Sigmoid colon (tissue), 7 donors: ENCODE measurements around the gene MTM1. TPM values are rescaled to one million over a fixed set of nuclear protein-coding genes. Genes with fewer than 3 reads are reported as not detected.

Source experiments
- DNase-seq: peaks from one replicate; pipeline ENCODE4 v3.0.0-alpha.2; 2019
- H3K27ac ChIP-seq, 4 donors: fragments of 200-600 bp; sonication (generic); one replicate each; pipeline ENCODE4 v1.5.1; 2016 to 2019; ENCODE audit warnings: mild to moderate bottlenecking in 1 of 4
- H3K27me3 ChIP-seq, 3 donors: fragments of 200-600 bp; sonication (generic); one replicate each; pipeline ENCODE4 v1.5.1; 2019; ENCODE audit warnings: mild to moderate bottlenecking in 1 of 3
- H3K36me3 ChIP-seq, 4 donors: fragments of 200-600 bp; sonication (generic); one replicate each; pipeline ENCODE4 v1.5.1; 2016 to 2019
- H3K4me1 ChIP-seq, 4 donors: fragments of 200-600 bp; sonication (generic); one replicate each; pipeline ENCODE4 v1.5.1; 2017 to 2019
- H3K4me3 ChIP-seq, 4 donors: fragments of 200-600 bp; sonication (generic); one replicate each; pipeline ENCODE4 v1.5.1; 2017 to 2019; ENCODE audit warnings: mild to moderate bottlenecking in 2 of 4, moderate library complexity in 1 of 4
- H3K9me3 ChIP-seq, 4 donors: fragments of 200-600 bp in 3 of 4; sonication (generic) in 3 of 4; one replicate each; pipeline versions ENCODE4 v1.5.1 to v1.6.1; 2013 to 2019
- EP300 ChIP-seq, 4 donors: sonication (generic); formaldehyde crosslinking; IDR thresholded peaks; one replicate each; pipeline ENCODE4 v1.6.1; 2017; ENCODE audit warnings: antibody characterized with exemption in 4 of 4
- POLR2A ChIP-seq, 2 donors: fragments of 450-650 bp; IDR thresholded peaks; one replicate each; pipeline ENCODE4 v1.6.1; 2016; ENCODE audit warnings: antibody characterized with exemption in 2 of 2, mild to moderate bottlenecking in 2 of 2, moderate library complexity in 2 of 2
- POLR2AphosphoS5 ChIP-seq, 4 donors: sonication (generic); formaldehyde crosslinking; IDR thresholded peaks; one replicate each; pipeline ENCODE4 v1.6.1; 2017; ENCODE audit warnings: antibody characterized with exemption in 4 of 4
- WGBS, 2 donors: extraction: QIAGEN DNeasy Blood & Tissue Kit; methylation state at CpG; one replicate each; pipeline ENCODE4 v1.1.7; 2013; 5-methylcytosine and 5-hydroxymethylcytosine counted together
- intact Hi-C: fragments of 100-400 bp; cut with DNase I; formaldehyde crosslinking; loops from one replicate; pipeline ENCODE4 v1.15.1; 2023
- polyA plus RNA-seq, 3 donors: library from polyadenylated mRNA; stranded (reverse); fragments of 200-250 nt; gene quantifications; one replicate each; pipeline ENCODE4 v1.2.3, GENCODE V29; 2013
- total RNA-seq, 4 donors: library from RNA; depleted of rRNA; stranded (reverse); fragments of >200 nt; gene quantifications; one replicate each; pipeline ENCODE4 v1.1.0, GENCODE V29; 2016
- TF ChIP-seq, protein P1 (sequence below), 4 experiments: fragments of 450-650 bp in 3 of 4; fragments of 200-600 bp in 1 of 4; IDR thresholded peaks; one replicate each; pipeline ENCODE4 v1.5.1; 2016 to 2019; ENCODE audit warnings: antibody characterized with exemption in 4 of 4, mild to moderate bottlenecking in 3 of 4, moderate library complexity in 2 of 4
- donor health status: healthy with polysubstance abuse.
- donor health status: Bipolar disorder and iron deficiency.
- donor health status: healthy.

Gene MTM1
- total and polyA plus RNA-seq, 7 donors = 13.1 to 30.1 (median 19.6) TPM

DNA sequence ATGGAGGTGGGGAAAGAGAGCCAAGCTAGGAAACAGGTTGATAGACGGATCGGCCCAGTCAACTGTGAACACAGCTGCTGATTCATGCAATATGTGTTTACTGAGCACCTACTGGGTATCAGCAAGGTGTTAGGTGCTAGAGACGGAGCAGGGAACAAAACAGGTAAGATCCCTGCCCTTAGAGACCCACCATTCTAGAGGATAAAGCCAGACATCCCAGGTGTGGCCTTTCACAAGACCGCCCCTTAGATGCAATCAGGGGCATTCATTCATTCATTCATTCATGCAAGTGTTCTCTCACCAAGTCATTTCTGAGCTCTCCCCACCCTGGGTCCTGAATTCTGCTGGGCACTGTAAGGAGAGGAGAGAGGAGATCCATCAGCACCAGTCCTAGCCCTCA lies 20.2 kb upstream of the MTM1 start:
- Histone ChIP-seq H3K4me3 (peak overlapping the region in 2 of 4 donors; percentile 37 to 42), H3K4me1 (peaks cover 0 to 19% (median 8%) of the 10 kb centered on the region in 4 donors), H3K36me3 (no peaks in the 10 kb centered on the region), H3K9me3 (no peaks in the 10 kb centered on the region), H3K27me3 (no peaks in the 10 kb centered on the region), H3K27ac (peak overlapping the region; percentile 76 to 84 (median 83))
- no peak for TF ChIP-seq POLR2A (IDR thresholded peaks at IDR 0.05)
- no peak for TF ChIP-seq EP300 (IDR thresholded peaks at IDR 0.05)
- DNase-seq = no peak
- WGBS, 2 donors = 82 to 85% methylated on average over 4 of the region's 4 CpGs
- intact Hi-C loops = loop anchor here (5.0 kb wide), 1 partner anchor 41 kb away; no protein-coding TSS in a partner anchor

DNA sequence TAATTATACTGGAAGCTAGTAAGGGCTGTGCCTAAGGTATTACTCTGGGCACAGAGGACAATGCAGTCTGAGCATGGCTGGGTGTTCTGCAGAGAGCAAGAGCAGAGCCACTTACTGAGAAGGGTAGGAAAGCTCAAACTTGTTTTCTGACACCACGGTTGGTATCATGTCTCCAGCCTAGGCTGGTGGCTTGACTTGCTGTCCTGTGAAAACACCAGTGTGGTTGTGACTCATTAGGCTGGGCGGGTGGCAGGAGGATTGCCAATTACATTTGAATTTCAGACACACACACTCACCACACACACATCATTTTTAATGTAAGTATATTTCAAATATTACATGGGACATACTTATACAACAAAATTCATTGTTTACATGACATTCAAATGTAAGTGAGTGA lies 19.7 kb upstream of the MTM1 start:
- Histone ChIP-seq H3K36me3 (no peaks in the 10 kb centered on the region), H3K9me3 (no peaks in the 10 kb centered on the region), H3K27ac (no peak overlapping the region), H3K4me3 (no peak overlapping the region), H3K27me3 (no peaks in the 10 kb centered on the region), H3K4me1 (peaks cover 0 to 19% (median 8%) of the 10 kb centered on the region in 4 donors)
- WGBS, 2 donors = 86 to 90% methylated on average over 2 of the region's 2 CpGs
- no peak for DNase-seq
- intact Hi-C loops = loop anchor here (5.0 kb wide), 1 partner anchor 41 kb away; no protein-coding TSS in a partner anchor
- TF ChIP-seq EP300 (IDR thresholded peaks at IDR 0.05) (no peak), POLR2A (IDR thresholded peaks at IDR 0.05) (no peak), POLR2AphosphoS5 (IDR thresholded peaks at IDR 0.05) (no peak)
- TF ChIP-seq, protein P1, sequence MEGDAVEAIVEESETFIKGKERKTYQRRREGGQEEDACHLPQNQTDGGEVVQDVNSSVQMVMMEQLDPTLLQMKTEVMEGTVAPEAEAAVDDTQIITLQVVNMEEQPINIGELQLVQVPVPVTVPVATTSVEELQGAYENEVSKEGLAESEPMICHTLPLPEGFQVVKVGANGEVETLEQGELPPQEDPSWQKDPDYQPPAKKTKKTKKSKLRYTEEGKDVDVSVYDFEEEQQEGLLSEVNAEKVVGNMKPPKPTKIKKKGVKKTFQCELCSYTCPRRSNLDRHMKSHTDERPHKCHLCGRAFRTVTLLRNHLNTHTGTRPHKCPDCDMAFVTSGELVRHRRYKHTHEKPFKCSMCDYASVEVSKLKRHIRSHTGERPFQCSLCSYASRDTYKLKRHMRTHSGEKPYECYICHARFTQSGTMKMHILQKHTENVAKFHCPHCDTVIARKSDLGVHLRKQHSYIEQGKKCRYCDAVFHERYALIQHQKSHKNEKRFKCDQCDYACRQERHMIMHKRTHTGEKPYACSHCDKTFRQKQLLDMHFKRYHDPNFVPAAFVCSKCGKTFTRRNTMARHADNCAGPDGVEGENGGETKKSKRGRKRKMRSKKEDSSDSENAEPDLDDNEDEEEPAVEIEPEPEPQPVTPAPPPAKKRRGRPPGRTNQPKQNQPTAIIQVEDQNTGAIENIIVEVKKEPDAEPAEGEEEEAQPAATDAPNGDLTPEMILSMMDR (IDR thresholded peaks at IDR 0.05) = no peak

DNA sequence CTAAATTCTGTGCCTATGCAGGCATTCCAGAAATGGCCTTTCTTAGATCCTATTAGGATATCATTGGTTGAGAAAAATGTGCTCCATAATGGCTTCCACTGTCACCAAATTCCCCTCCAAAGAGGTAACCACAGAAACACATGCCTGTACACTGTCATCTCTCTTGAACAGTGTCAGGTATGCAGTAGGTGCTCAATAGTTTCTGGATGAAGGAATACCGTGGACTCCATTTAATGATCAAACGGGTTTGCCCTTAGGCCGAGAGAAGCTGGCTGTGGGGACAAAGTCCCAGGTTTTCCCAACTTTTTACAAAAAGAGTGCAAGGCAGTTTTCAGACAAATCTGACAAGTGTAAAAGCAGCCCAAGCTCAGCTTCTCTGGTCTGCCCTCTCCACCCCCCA lies 16.5 kb upstream of the MTM1 start:
- intact Hi-C loops = no loop called here
- no peak for TF ChIP-seq POLR2A (IDR thresholded peaks at IDR 0.05)
- TF ChIP-seq EP300 (IDR thresholded peaks at IDR 0.05) = no peak
- TF ChIP-seq POLR2AphosphoS5 (IDR thresholded peaks at IDR 0.05) = no peak
- TF ChIP-seq, protein P1 (IDR thresholded peaks at IDR 0.05) = no peak

DNA sequence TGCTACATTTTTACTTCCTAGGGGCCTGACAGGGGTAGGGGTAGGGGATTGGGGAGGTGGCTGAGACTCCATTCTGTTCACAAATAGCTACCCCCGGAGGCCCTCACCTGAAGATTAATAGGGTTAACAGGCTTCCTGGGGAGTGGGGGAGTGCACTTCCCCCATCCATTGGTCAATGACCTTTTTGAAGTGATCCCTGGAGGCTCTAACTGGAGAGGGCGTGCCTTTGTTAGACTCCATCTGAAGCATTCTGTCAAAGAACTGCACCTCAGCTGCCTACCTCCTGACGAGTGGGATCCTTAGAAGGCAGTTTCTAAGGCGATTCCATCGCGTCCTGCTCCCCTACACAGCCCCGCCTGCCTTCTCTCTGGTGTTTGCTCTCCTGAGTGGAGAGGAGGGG lies 10.0 kb upstream of the MTM1 start:
- no peaks in the 10 kb centered on the region for H3K4me1 ChIP-seq
- H3K9me3 ChIP-seq = no peaks in the 10 kb centered on the region
- intact Hi-C loops = no loop called here
- no peak overlapping the region for H3K4me3 ChIP-seq
- 69 to 72% methylated on average over 7 of the region's 7 CpGs for WGBS, 2 donors
- no peak overlapping the region for H3K27ac ChIP-seq
- TF ChIP-seq EP300 (IDR thresholded peaks at IDR 0.05) (no peak), POLR2A (IDR thresholded peaks at IDR 0.05) (no peak), POLR2AphosphoS5 (IDR thresholded peaks at IDR 0.05) (no peak)
- TF ChIP-seq, protein P1 (IDR thresholded peaks at IDR 0.05) = no peak
- no peaks in the 10 kb centered on the region for H3K36me3 ChIP-seq
- H3K27me3 ChIP-seq = no peaks in the 10 kb centered on the region
- no peak for DNase-seq

More for the DNA sequence above, 16.5 kb upstream of the MTM1 start:
- no peaks in the 10 kb centered on the region for H3K36me3 ChIP-seq
- peaks cover 0 to 10% (median 5%) of the 10 kb centered on the region in 4 donors for H3K4me1 ChIP-seq
- H3K4me3 ChIP-seq = no peak overlapping the region
- H3K9me3 ChIP-seq = no peaks in the 10 kb centered on the region
- 88 to 96% methylated on average over 3 of the region's 3 CpGs for WGBS, 2 donors
- H3K27ac ChIP-seq = no peak overlapping the region
- H3K27me3 ChIP-seq = no peaks in the 10 kb centered on the region
- DNase-seq = no peak

DNA sequence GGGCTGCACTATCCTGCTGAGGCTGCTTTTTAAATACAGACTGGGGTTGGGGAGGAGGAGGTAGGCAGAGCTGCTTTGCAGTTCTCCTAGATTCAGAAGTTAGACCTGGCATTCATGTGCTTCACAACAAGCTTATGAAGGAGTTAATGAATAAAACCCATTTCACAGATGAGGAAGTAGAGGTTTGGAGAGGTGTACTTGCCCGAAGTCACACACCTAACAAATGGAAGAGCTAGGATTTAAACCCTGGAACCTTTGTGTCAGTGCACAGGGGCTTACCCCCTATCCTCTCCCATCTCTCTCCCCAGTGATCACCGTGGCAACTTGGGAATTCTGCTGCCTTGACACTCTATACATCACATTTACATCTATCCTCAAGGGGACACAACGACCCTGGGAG lies 3.6 kb upstream of the MTM1 start:
- no peak for DNase-seq
- H3K4me3 ChIP-seq = no peak overlapping the region
- TF ChIP-seq POLR2AphosphoS5 (IDR thresholded peaks at IDR 0.05) = no peak
- TF ChIP-seq POLR2A (IDR thresholded peaks at IDR 0.05) = no peak
- TF ChIP-seq, protein P1 (IDR thresholded peaks at IDR 0.05) = no peak
- TF ChIP-seq EP300 (IDR thresholded peaks at IDR 0.05) = no peak
- whole genome bisulfite sequencing, 2 donors = 73 to 79% methylated on average over 3 of the region's 3 CpGs
- intact Hi-C loops = loop anchor here (5.0 to 10.0 kb wide), 2 partner anchors 58 to 610 kb away; no protein-coding TSS in a partner anchor
- H3K27ac ChIP-seq = no peak overlapping the region
- H3K36me3 ChIP-seq = no peaks in the 10 kb centered on the region
- no peaks in the 10 kb centered on the region for H3K9me3 ChIP-seq
- peaks cover 0 to 6% (median 2%) of the 10 kb centered on the region in 4 donors for H3K4me1 ChIP-seq
- no peaks in the 10 kb centered on the region for H3K27me3 ChIP-seq
